ENCODE results near the gene GALR2.

DNA sequence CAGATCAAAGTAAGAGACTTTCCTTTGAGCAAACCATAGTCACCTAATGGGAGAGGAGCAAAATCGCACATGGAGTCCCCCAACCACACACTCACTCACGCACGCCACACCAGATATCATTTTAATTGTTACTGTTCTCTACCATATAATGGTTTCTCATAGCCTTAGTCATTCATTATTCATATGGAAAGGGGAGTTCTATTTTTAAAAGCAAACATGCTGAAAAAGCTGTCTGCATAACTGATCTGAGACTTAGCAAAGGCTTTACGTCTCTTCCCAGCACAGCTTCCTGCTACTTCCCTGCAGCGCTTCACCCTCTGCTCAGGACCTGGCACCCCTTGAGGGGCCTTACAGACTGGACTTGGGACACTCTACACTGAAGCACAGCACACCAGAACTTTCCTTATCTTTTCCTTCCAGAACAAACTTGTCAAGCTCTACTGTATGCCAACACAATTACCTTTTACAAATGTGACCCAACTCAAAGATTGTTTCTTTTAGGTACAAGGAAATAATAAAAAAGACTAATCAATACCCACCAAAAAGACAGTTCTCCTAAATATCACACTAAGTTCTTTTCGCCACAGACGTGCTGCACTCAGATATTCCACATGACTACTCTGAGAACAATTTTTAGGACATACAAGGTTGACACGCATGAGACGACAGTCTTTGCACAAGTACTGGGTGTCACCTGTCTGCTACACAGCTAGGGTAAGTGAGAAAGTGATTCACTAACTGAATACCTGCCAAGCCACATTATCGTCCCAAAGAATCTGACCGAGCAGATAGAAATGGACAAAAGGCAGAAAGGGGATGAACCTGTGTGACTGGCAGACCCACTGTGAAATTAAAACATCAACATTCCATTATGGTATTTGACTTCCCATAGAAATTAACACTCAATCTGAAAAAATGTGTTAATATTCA, 23.8 kb upstream of the GALR2 start:
- no peak for TF ChIP-seq POLR2A (IDR thresholded peaks at IDR 0.05)
- TF ChIP-seq, protein P1, sequence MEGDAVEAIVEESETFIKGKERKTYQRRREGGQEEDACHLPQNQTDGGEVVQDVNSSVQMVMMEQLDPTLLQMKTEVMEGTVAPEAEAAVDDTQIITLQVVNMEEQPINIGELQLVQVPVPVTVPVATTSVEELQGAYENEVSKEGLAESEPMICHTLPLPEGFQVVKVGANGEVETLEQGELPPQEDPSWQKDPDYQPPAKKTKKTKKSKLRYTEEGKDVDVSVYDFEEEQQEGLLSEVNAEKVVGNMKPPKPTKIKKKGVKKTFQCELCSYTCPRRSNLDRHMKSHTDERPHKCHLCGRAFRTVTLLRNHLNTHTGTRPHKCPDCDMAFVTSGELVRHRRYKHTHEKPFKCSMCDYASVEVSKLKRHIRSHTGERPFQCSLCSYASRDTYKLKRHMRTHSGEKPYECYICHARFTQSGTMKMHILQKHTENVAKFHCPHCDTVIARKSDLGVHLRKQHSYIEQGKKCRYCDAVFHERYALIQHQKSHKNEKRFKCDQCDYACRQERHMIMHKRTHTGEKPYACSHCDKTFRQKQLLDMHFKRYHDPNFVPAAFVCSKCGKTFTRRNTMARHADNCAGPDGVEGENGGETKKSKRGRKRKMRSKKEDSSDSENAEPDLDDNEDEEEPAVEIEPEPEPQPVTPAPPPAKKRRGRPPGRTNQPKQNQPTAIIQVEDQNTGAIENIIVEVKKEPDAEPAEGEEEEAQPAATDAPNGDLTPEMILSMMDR (IDR thresholded peaks at IDR 0.05 in 4 of 5, conservative IDR thresholded peaks at IDR 0.05 in 1 of 5), result no peak
